Activated naive CD8-positive, alpha-beta T cell treated with anti-CD3 and anti-CD28 coated beads, Interleukin-2, amount 10 ng/mL, durations not matched to agents 7 days and 5 days (primary cell): ENCODE measurements around the gene VSIR. TPM values are rescaled to one million over a fixed set of nuclear protein-coding genes. Genes with fewer than 3 reads are reported as not detected.

Experiments used
- ATAC-seq: fragments of 150-1000 bp; cut with Tn5 transposase; one replicate; pipeline ENCODE4 v1.10.0; 2021; ENCODE audit warnings: low read depth, moderate library complexity
- POLR2A ChIA-PET: fragments of 350-600 bp; sonication (Branson Sonifier 250); formaldehyde crosslinking; loops from one replicate; lab custom pipeline; 2021; ENCODE audit warnings: antibody characterized with exemption; lab: Charles Lee
- DNase-seq: peaks from one replicate; pipeline ENCODE4 v3.0.0; 2021
- H3K27ac Mint-ChIP-seq: one replicate; pipeline ENCODE4 v1.8.0; 2022; ENCODE audit warnings: mild to moderate bottlenecking, mixed read lengths
- H3K27me3 Mint-ChIP-seq: one replicate; pipeline ENCODE4 v1.8.0; 2022; ENCODE audit warnings: mild to moderate bottlenecking, moderate library complexity, mixed read lengths
- H3K36me3 Mint-ChIP-seq: one replicate; pipeline ENCODE4 v1.8.0; 2021; ENCODE audit warnings: mild to moderate bottlenecking, mixed read lengths
- H3K4me1 Mint-ChIP-seq: one replicate; pipeline ENCODE4 v1.8.0; 2021; ENCODE audit warnings: mixed read lengths
- H3K4me3 Mint-ChIP-seq: one replicate; pipeline ENCODE4 v1.8.0; 2022; ENCODE audit warnings: mild to moderate bottlenecking, moderate library complexity, mixed read lengths
- H3K9me3 Mint-ChIP-seq: one replicate; pipeline ENCODE4 v1.8.0; 2021; ENCODE audit warnings: mixed read lengths
- total RNA-seq, 2 experiments: library from RNA; stranded (reverse); gene quantifications; one replicate each; pipeline ENCODE4 v1.2.3, GENCODE V29; 2021

Gene VSIR
- 100 to 1,000 TPM; 124 to 125 TPM for total RNA-seq

- Mint-ChIP-seq H3K4me3 (peak within 1 kb of the TSS; percentile 91), H3K27me3 (no peaks in the 10 kb centered on the region), H3K9me3 (no peaks in the 10 kb centered on the region), H3K27ac (peak within 1 kb of the TSS; percentile 94), H3K36me3 (peaks cover 24% of the 10 kb centered on the region), H3K4me1 (peaks cover 65% of the 10 kb centered on the region)
- DNase-seq (peak; percentile 100), ATAC-seq (peak; percentile 63)
- POLR2A ChIA-PET = interaction anchor here (0.5 to 15.2 kb wide), 20 partner anchors 8 to 409 kb away, joined by 3 to 341 read pairs (median 8); partner anchors contain the start of gene PSAP
Observed at GRCh38 chr10:71773221-71773971, at the start of gene VSIR. VSIR (minus strand) TSS chr10:71773520; CDS start chr10:71773439, 81 bp downstream.

GRCh38 chr10:71821909-71822763, 48.8 kb upstream of the VSIR start:
- DNase-seq (no peak), ATAC-seq (peak; percentile 71)
- POLR2A ChIA-PET = interaction anchor here (1.3 kb wide), 1 partner anchor 29 kb away, joined by 3 read pairs; the partner anchor contains the start of gene PSAP
- Mint-ChIP-seq H3K36me3 (peaks cover 23% of the 10 kb centered on the region), H3K27me3 (no peaks in the 10 kb centered on the region), H3K9me3 (no peaks in the 10 kb centered on the region), H3K4me3 (peak overlapping the region; percentile 9), H3K27ac (no peak overlapping the region), H3K4me1 (peaks cover 17% of the 10 kb centered on the region)

- Mint-ChIP-seq H3K4me3 (no peak overlapping the region), H3K27me3 (no peaks in the 10 kb centered on the region), H3K27ac (no peak overlapping the region), H3K9me3 (no peaks in the 10 kb centered on the region), H3K4me1 (peaks cover 17% of the 10 kb centered on the region), H3K36me3 (peaks cover 23% of the 10 kb centered on the region)
- POLR2A ChIA-PET = no interaction called here
- DNase-seq (no peak), ATAC-seq (no peak)
Observed at GRCh38 chr10:71820966-71821365, 47.6 kb upstream of the VSIR start.

GRCh38 chr10:71819985-71820384, 46.7 kb upstream of the VSIR start:
- no peak overlapping the region for H3K27ac Mint-ChIP-seq
- POLR2A ChIA-PET = no interaction called here
- peaks cover 19% of the 10 kb centered on the region for H3K36me3 Mint-ChIP-seq
- ATAC-seq (no peak), DNase-seq (no peak)
- H3K4me3 Mint-ChIP-seq = no peak overlapping the region
- H3K4me1 Mint-ChIP-seq = peaks cover 17% of the 10 kb centered on the region
- no peaks in the 10 kb centered on the region for H3K27me3 Mint-ChIP-seq
- H3K9me3 Mint-ChIP-seq = no peaks in the 10 kb centered on the region

- DNase-seq = no peak
- Mint-ChIP-seq H3K27ac (no peak overlapping the region), H3K36me3 (peaks cover 19% of the 10 kb centered on the region), H3K27me3 (no peaks in the 10 kb centered on the region), H3K4me3 (no peak overlapping the region), H3K9me3 (no peaks in the 10 kb centered on the region), H3K4me1 (peaks cover 17% of the 10 kb centered on the region)
- ATAC-seq = no peak
- POLR2A ChIA-PET = no interaction called here
Observed at GRCh38 chr10:71819441-71819861, 46.1 kb upstream of the VSIR start.

- H3K4me3 Mint-ChIP-seq = no peak overlapping the region
- no peaks in the 10 kb centered on the region for H3K27me3 Mint-ChIP-seq
- H3K9me3 Mint-ChIP-seq = no peaks in the 10 kb centered on the region
- no peak overlapping the region for H3K27ac Mint-ChIP-seq
- no peak for ATAC-seq
- peaks cover 19% of the 10 kb centered on the region for H3K36me3 Mint-ChIP-seq
- H3K4me1 Mint-ChIP-seq = peaks cover 17% of the 10 kb centered on the region
- DNase-seq = no peak
- POLR2A ChIA-PET = no interaction called here
Observed at GRCh38 chr10:71818674-71819260, 45.4 kb upstream of the VSIR start.

GRCh38 chr10:71817831-71818655, 44.7 kb upstream of the VSIR start:
- no peak for DNase-seq
- no peaks in the 10 kb centered on the region for H3K9me3 Mint-ChIP-seq
- no peaks in the 10 kb centered on the region for H3K27me3 Mint-ChIP-seq
- H3K36me3 Mint-ChIP-seq = peaks cover 15% of the 10 kb centered on the region
- H3K27ac Mint-ChIP-seq = no peak overlapping the region
- POLR2A ChIA-PET = no interaction called here
- H3K4me1 Mint-ChIP-seq = peaks cover 16% of the 10 kb centered on the region
- no peak for ATAC-seq
- H3K4me3 Mint-ChIP-seq = no peak overlapping the region

GRCh38 chr10:71816936-71817618, 43.8 kb upstream of the VSIR start:
- H3K4me3 Mint-ChIP-seq = no peak overlapping the region
- POLR2A ChIA-PET = no interaction called here

GRCh38 chr10:71816421-71816851, 43.1 kb upstream of the VSIR start:
- no peak overlapping the region for H3K27ac Mint-ChIP-seq
- peaks cover 15% of the 10 kb centered on the region for H3K36me3 Mint-ChIP-seq
- no peaks in the 10 kb centered on the region for H3K27me3 Mint-ChIP-seq

More at GRCh38 chr10:71816936-71817618, 43.8 kb upstream of the VSIR start:
- Mint-ChIP-seq H3K27me3 (no peaks in the 10 kb centered on the region), H3K36me3 (peaks cover 15% of the 10 kb centered on the region), H3K9me3 (no peaks in the 10 kb centered on the region), H3K27ac (no peak overlapping the region), H3K4me1 (peaks cover 9% of the 10 kb centered on the region)
- no peak for DNase-seq
- no peak for ATAC-seq

GRCh38 chr10:71815515-71816130, 42.3 kb upstream of the VSIR start:
- Mint-ChIP-seq H3K9me3 (no peaks in the 10 kb centered on the region), H3K4me3 (no peak overlapping the region)
- POLR2A ChIA-PET = no interaction called here

More at GRCh38 chr10:71816421-71816851, 43.1 kb upstream of the VSIR start:
- DNase-seq (no peak), ATAC-seq (no peak)
- Mint-ChIP-seq H3K4me1 (peaks cover 3% of the 10 kb centered on the region), H3K9me3 (no peaks in the 10 kb centered on the region), H3K4me3 (no peak overlapping the region)
- POLR2A ChIA-PET = no interaction called here

GRCh38 chr10:71814922-71815411, 41.6 kb upstream of the VSIR start:
- Mint-ChIP-seq H3K9me3 (no peaks in the 10 kb centered on the region), H3K36me3 (peaks cover 11% of the 10 kb centered on the region), H3K27ac (no peak overlapping the region), H3K4me1 (peaks cover 6% of the 10 kb centered on the region), H3K27me3 (no peaks in the 10 kb centered on the region), H3K4me3 (no peak overlapping the region)
- DNase-seq (no peak), ATAC-seq (no peak)
- POLR2A ChIA-PET = no interaction called here

More at GRCh38 chr10:71815515-71816130, 42.3 kb upstream of the VSIR start:
- H3K4me1 Mint-ChIP-seq = peaks cover 2% of the 10 kb centered on the region
- ATAC-seq (no peak), DNase-seq (no peak)
- H3K27me3 Mint-ChIP-seq = no peaks in the 10 kb centered on the region
- H3K27ac Mint-ChIP-seq = no peak overlapping the region
- peaks cover 12% of the 10 kb centered on the region for H3K36me3 Mint-ChIP-seq
